ENCODE data around the gene NBAS. TPM values are rescaled to one million over a fixed set of nuclear protein-coding genes. Genes with fewer than 3 reads are reported as not detected.

The NBAS gene
- total and polyA plus RNA-seq, 2 of the 4 experiments (the other 2 are of a cell fraction): 22.3 to 105 TPM

DNA sequence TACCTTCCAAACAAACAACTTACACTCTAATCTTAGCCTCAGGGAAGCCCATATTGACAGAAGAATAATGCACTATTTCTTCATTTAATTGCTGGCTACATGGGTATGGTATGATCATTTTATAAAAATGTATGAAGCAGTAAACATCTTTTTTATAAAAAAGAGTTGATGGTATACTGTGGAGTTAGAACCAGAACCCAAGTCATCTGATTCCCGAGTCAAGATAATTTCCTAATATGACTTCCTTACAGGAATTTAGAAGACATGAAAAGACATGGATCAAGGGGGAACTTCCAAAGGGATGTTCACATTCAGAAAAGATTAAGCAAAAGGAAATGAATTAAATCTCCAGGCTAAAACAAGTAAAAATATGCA, 171.8 kb downstream of the NBAS start:
- Histone ChIP-seq H3K79me1 (ENCODE audit: low read depth in 1 of 2, low read length in 2 of 2) (no peaks in the 10 kb centered on the region; a peak in 1 of 4 replicates), H2AFZ (replicated peaks; ENCODE audit: low read length, poor library complexity) (no peak overlapping the region), H3K18ac (ENCODE audit: low read depth, low read length) (no peak overlapping the region), H4K91ac (ENCODE audit: insufficient read depth, low read depth, low read length) (no peak overlapping the region), H2BK5ac (ENCODE audit: low read depth, low read length, poor library complexity, severe bottlenecking) (no peak overlapping the region), H2BK15ac (ENCODE audit: low read depth, low read length) (no peak overlapping the region), H3K27ac (ENCODE audit: insufficient read depth, low read length) (no peak overlapping the region), H3K9me3 (ENCODE audit: control insufficient read depth, insufficient read depth, low read length) (no peaks in the 10 kb centered on the region), H4K20me1 (ENCODE audit: insufficient read depth, low read length) (no peaks in the 10 kb centered on the region), H2AK9ac (replicated peaks; ENCODE audit: low read depth, low read length, poor library complexity) (no peak overlapping the region), H2BK20ac (ENCODE audit: low read depth, low read length) (no peak overlapping the region), H4K5ac (ENCODE audit: low read depth, low read length) (no peak overlapping the region), H2AK5ac (ENCODE audit: low read depth, low read length) (no peak overlapping the region), H3K4me2 (ENCODE audit: low read depth, low read length) (no peak overlapping the region), H3K4me3 (ENCODE audit: insufficient read depth, low read depth, low read length) (no peak overlapping the region), H3K56ac (ENCODE audit: extremely low read depth, insufficient read depth, low read length) (no peak overlapping the region), H4K8ac (ENCODE audit: low read depth in 2 of 2, low read length in 2 of 2) (no peak overlapping the region), H3K4me1 (ENCODE audit: control insufficient read depth, insufficient read depth, low read length) (no peaks in the 10 kb centered on the region), H3K27me3 (ENCODE audit: control insufficient read depth, insufficient read depth, low read length) (no peaks in the 10 kb centered on the region), H3K23ac (ENCODE audit: low read depth, low read length) (no peak overlapping the region), H3K9ac (ENCODE audit: low read depth, low read length) (no peak overlapping the region), H3K14ac (replicated peaks; ENCODE audit: low read depth, low read length) (no peak overlapping the region), H3K9me1 (ENCODE audit: insufficient read depth, low read length) (no peaks in the 10 kb centered on the region), H3K36me3 (ENCODE audit: control insufficient read depth, insufficient read depth, low read length) (peaks cover 4% of the 10 kb centered on the region; the same call in 1 of the 2 replicates), H3K4ac (ENCODE audit: low read depth, low read length) (no peak overlapping the region), H2BK120ac (ENCODE audit: low read depth, low read length) (no peak overlapping the region)
- WGBS, 2 experiments (ENCODE audit: extremely low coverage in 2 of 2, insufficient read length in 1 of 2): no CpG with 5 or more reads among the region's 1 CpG
- ChIA-PET POLR2A (ENCODE audit: unreplicated experiment) (no interaction called here), CTCF (no interaction called here)
- in situ Hi-C loops (cut with MboI; ENCODE audit: low sequenced_read_pairs): no loop called here
- TF ChIP-seq FOS (IDR thresholded peaks at IDR 0.05; ENCODE audit: low read depth, low read length) (no peak), NFE2L2 (IDR thresholded peaks at IDR 0.05; ENCODE audit: low read depth, low read length) (no peak), CHD1 (IDR thresholded peaks at IDR 0.05; ENCODE audit: low read depth, low read length) (no peak), ELK1 (IDR thresholded peaks at IDR 0.05; ENCODE audit: borderline replicate concordance, low read depth, low read length) (no peak), MXI1 (IDR thresholded peaks at IDR 0.05; ENCODE audit: borderline replicate concordance, low read depth, low read length) (no peak), RAD21 (IDR thresholded peaks at IDR 0.05; ENCODE audit: low read length) (no peak), BHLHE40 (IDR thresholded peaks at IDR 0.05; ENCODE audit: low read depth, low read length) (no peak), SMC3 (IDR thresholded peaks at IDR 0.05; ENCODE audit: low read depth, low read length) (no peak)
- TF ChIP-seq, protein P1, sequence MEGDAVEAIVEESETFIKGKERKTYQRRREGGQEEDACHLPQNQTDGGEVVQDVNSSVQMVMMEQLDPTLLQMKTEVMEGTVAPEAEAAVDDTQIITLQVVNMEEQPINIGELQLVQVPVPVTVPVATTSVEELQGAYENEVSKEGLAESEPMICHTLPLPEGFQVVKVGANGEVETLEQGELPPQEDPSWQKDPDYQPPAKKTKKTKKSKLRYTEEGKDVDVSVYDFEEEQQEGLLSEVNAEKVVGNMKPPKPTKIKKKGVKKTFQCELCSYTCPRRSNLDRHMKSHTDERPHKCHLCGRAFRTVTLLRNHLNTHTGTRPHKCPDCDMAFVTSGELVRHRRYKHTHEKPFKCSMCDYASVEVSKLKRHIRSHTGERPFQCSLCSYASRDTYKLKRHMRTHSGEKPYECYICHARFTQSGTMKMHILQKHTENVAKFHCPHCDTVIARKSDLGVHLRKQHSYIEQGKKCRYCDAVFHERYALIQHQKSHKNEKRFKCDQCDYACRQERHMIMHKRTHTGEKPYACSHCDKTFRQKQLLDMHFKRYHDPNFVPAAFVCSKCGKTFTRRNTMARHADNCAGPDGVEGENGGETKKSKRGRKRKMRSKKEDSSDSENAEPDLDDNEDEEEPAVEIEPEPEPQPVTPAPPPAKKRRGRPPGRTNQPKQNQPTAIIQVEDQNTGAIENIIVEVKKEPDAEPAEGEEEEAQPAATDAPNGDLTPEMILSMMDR (conservative IDR thresholded peaks at IDR 0.05; ENCODE audit: low read depth, low read length): no peak
- TF ChIP-seq, protein P2, sequence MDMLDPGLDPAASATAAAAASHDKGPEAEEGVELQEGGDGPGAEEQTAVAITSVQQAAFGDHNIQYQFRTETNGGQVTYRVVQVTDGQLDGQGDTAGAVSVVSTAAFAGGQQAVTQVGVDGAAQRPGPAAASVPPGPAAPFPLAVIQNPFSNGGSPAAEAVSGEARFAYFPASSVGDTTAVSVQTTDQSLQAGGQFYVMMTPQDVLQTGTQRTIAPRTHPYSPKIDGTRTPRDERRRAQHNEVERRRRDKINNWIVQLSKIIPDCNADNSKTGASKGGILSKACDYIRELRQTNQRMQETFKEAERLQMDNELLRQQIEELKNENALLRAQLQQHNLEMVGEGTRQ (IDR thresholded peaks at IDR 0.05; ENCODE audit: low read depth, low read length): no peak
- ATAC-seq (ENCODE audit: low read depth): no peak
- BruUV-seq (replicated peaks): no TSS peak
- no peak for DNase-seq
- dilution Hi-C loops (cut with HindIII; ENCODE audit: low sequenced_read_pairs, unreplicated experiment): no loop called here
- intact Hi-C loops (cut with micrococcal nuclease): no loop called here

Measured in IMR-90 (cell line).